GM19328 (cell line): ENCODE data around the gene PALS1.

ENCODE experiments used
- ATAC-seq: cut with Tn5 transposase; IDR thresholded peaks from one replicate; pipeline ENCODE4 v1.9.1; 2021; ENCODE audit warnings: mild to moderate bottlenecking, moderate library complexity; ENCODE audit not compliant: unreplicated experiment

Gene PALS1

DNA sequence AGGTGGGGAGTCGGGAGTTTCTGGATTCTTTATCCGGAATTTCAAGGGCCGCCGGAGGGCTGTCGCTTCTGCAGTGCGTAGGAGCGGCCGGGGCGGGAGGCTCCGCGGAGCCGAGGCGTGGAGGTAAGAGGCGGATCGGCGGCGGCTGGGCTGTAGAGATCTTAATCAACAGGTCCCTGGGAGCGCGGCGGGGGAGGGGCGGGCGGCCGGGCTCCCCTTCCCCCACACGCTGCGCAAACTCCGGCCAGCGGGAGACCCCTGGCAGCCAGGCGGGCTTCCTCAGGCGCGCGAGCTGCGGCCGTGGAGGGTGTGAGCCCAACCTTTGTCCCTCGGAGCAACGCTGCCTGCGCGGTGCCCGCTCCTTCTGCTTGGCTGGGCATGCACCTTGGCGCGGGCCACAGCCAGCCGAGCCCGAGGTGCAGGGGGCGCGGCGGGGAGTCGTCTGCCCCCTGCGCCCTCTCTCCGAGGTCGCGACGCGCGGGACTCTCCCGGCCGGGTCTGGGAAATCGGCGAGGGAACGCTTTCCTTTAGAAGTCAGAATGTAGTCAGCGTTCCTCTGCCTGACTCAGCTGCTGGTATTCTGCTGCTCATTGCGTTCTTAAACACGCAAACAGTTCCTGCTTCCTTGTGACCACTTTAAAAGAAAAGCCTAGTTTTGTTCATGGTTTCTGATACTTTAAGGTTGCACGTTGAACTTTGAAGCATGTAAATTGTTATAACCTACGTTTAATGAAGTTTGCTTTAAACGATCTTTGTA, at the start of gene PALS1:
TSS of gene PALS1 (plus strand) at position 25 of the 757 bp plus-strand sequence. CDS start 37,736 bp downstream, outside the sequence.
- peak; percentile 44 for ATAC-seq

DNA sequence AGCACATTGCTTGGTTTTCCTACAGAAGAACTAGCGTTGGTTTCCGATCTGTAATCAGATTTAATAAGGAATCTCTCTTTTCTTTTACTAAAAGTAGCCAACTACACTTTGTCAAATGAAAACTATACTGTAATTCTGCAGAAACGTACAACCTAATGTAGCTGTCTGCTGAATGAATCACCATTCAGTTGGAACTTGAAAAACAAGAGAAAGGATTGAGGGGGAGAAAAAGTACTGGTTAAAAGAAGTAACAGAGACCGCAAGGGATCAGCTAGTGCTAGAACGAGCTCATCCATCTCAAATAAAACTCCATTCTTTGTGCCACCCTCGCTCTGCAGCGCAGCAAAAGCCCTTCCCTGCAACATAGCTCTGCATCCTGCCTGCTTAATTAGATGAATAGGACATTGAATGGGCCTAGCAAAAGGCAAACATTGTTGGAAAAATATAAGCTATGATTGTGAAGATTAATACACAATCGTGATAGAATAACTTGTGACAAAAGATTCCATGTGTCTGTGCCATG, 49.4 kb upstream of the PALS1 start:
- ATAC-seq = no peak

DNA sequence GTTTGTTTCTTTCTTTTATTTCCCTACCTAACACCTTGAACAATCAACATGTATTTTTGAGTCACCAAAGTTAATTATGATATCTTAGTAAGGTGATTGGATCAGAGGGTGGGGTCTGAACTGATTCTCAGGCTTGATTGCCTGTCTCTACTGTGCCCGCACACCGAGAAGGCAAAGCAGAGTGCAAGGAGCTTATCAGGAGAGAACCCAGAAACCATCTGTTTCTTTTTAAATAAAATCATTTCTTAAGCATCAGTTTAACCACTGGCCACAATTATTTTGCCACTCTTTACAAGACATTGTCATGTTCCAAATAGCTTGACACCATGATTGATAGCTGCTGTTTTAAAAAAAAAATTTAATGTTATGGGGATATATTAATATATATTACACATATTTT, 48.9 kb upstream of the PALS1 start:
- ATAC-seq = no peak

DNA sequence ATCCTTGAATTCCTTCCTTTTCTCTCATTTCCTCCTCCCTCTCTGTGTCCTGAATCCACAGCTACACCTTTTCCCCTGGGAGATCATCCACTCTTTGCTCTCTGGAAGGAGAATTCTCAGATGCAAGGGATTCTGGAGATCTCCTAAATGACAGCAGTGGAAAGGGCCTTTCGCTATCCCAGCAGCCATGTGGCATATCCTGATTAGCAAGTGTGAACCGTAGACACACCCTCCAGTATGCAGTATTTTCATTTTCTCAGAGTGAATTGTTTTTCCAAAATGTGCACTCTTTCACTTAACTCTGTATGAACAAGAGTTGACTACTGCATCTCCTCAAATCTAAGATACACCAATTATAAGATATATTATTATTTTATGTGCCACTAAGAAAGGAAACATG, 46.0 kb upstream of the PALS1 start:
- ATAC-seq = no peak

DNA sequence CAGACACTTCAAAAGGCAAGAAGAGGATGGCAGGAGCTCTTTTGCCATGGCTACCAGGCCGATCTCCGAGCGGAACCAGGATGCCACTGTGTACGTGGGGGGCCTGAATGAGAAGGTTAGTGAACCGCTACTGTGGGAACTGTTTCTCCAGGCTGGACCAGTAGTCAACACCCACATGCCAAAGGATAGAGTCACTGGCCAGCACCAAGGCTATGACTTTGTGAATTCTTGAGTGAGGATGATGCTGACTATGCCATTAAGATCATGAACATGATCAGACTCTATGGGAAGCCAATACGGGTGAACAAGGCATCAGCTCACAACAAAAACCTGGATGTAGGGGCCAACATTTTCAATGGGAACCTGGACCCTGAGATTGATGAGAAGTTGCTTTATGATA, 42.2 kb upstream of the PALS1 start:
- no peak for ATAC-seq

DNA sequence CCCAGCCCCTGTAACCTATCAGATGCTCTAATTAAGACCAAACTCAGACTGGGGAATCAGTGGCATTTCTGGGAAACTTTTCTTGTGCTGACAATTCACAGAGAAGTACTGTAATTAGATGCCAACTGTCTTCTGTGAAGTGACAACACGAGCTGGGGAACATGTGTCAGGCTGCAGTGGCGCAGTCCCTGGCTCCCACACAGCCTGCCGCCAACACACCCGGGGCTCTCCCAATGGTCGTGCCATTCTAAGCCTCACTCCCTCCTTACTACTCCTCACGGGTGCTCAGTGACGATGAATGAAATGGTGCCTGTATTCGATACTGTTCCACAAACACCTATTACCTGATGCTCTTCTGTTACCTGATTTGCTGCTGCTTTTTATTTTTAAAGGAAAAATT, 33.4 kb upstream of the PALS1 start:
- ATAC-seq = no peak

DNA sequence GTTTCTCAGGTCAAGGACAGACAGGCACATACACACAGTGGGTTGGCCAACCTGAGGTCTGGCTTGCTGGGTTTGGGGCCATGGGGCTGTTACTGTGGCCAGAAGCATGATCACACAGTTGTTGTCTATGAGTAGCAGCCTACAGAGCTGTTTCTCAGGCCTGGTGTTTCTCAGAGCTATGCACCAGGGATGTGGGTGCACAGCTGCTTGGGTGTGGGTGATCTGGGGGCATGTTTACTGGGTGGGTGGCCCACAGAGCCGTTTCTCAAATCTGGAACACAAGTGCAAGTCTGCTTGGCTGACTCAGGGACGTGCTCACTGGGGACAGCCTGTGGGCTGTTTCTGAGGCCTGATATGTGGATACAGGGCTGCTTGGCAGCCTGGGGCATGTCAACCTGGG, 23.1 kb upstream of the PALS1 start:
- ATAC-seq = no peak

DNA sequence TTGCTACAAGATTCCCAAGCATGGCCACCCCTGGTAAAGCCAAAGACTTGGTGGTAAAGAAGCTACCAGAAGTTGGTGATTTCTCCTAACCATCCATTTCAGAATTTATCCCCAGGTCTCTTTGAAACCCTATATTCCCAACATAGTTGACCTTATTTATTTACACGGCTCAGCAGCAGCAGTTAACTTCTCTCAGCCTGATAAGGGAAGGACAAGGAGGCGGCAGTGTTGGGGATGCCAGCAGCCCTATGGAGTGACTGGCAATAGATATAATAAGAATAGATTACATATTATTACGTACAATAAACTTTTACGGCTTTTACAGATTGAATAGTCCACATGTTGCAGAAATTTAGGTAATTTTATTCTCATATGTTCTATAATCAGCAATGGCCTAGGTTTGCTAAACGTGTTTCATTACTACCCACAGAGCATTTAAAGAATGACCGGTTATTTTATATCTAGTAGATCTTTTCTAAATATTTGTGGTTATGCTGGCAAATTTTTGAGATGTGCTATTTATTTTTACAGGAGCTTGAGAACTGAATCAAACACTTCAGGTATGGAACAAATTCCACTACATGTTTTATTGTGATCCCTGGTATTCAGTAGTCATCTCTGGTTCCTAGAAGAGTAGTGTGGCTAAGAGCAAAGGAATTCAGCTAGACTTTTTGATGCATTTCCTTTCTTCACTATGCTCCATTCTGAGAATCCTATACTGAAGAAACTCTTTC, 19.8 kb upstream of the PALS1 start:
- no peak for ATAC-seq

DNA sequence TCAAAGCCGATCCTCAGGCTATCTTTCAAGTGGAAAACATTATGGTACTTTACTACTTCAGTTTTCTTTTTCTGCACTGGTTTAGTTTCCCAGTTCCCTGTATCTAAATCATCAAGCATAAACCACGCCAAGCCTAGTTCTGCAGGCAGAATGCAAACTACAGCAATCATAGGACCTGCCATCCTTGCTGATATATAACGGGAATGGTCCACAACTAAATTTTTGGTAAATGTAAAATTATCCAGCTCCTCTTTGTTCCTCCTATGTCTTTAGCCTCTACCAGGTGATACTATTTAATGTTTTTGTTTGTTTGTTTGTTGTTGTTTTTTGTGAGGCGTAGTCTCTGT, 19.3 kb upstream of the PALS1 start:
- no peak for ATAC-seq

DNA sequence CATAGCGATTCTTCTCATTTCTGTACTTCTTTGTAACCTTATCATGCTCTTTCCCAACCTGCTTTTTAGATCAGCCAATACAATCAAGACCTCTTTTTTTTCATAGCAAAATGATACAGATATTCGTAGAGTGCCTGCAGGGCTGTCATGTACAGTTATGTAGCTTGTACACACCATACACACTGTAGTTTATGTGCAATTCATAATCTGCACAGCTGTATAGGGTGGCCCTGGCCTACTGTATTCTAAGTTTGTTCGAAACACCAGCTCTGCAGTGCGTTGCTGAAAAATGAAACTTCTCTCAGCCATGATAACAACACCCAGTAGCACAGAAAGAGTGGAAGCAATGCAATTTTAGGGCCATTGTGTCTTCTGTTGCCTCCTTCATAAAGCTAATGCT, 15.7 kb upstream of the PALS1 start:
- no peak for ATAC-seq

DNA sequence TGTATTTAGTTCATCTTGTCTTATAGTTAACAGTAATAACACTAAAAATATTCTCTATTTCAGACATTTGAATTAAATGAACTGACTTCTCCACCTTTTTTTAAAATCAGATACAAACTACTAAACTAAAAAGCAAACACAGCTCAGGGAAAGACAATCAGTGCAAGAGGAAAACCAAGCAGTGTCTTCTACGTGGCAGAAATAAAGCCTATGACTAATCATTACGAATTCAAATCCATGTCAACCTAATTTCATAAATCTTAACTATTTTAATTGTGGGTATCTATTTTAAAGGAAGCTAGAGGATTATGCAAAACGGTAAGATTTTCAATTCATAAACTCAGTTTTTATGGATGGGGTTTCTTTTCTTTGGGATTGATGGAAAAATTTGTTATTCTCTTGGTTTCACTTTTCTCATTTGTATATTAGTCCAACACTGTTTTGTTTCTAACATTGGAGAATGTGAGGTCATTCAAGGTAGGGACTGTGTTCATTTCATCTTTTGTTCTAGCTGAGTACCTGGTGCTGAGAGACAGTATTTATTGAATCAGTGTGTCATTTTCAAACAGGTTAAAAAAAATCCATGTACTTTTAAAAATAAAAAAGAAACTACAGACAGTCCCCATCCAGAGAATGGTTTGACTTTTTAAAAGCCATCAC, 12.8 kb upstream of the PALS1 start:
- ATAC-seq = no peak

DNA sequence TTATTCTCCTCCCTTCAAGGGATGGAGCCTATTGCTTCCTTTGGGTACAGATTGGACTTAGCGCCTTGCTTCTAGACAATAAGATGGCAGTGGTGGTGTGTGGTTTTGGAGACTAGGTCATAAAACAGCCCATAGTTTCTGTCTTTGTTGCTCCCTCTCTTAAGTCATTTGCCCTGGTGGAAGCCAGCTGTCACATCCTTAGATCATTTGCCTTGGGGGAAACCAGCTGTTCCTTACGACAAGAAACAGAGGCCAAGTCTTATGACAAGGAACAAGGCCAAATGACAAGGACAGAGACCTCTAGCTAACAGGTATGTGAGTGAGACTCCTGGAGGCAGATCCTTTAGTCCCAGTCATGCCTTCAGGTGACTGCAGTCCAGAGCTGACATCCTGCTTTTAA, 9.2 kb upstream of the PALS1 start:
- no peak for ATAC-seq

DNA sequence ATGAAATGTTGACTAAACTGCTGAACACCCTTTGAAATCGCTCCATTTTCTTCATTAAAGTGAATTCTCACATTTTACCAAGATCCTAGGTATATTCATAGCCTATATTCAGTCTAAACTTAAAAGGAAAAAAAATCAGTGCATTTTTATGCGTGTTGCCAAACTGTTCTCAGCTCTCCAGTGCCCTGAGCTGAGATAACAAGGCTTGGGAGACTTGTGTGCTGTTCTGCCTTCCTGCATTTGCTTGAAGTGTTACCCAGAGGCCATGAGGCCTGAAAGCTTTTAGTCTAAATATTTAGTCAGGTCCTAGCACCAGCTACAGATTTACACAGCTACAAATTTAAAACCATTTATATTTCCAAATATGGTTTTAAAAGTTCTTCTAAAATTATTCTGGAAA, 8.6 kb upstream of the PALS1 start:
- no peak for ATAC-seq

DNA sequence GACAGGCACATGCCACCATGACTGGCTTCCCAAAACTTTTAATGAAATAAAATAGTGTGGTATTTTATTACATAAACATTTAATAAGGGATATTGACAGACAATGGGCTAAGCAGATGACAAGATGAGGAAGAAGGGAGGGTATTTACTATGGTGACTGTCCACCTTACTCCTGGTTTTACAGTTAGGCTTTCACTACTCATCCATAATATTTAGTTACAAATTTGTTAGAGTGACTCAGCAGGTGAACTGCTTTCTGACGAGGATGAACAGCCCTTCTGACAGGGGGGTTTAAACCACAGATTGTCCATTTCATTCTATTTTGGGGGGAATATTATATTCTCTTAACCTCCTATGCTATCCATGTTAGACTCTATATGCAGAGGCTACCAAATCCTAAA, 3.6 kb upstream of the PALS1 start:
- ATAC-seq = no peak

DNA sequence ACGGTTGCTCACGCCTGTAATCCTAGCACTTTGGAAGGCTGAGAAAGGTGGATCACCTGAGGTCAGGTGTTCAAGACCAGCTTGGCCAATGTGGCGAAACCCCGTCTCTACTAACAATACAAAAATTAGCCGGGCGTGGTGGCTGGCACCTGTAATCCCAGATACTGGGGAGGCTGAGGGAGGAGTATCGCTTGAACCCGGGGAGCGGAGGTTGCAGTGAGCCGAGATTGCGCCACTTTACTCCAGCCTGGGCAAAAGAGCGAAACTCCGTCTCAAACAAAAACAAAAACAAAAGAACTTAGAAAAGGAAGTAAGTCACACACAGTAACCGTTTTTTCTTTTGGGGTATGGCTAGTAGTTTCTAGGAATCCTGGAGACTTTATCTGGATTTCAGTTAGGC, 1.7 kb upstream of the PALS1 start:
- ATAC-seq = no peak

DNA sequence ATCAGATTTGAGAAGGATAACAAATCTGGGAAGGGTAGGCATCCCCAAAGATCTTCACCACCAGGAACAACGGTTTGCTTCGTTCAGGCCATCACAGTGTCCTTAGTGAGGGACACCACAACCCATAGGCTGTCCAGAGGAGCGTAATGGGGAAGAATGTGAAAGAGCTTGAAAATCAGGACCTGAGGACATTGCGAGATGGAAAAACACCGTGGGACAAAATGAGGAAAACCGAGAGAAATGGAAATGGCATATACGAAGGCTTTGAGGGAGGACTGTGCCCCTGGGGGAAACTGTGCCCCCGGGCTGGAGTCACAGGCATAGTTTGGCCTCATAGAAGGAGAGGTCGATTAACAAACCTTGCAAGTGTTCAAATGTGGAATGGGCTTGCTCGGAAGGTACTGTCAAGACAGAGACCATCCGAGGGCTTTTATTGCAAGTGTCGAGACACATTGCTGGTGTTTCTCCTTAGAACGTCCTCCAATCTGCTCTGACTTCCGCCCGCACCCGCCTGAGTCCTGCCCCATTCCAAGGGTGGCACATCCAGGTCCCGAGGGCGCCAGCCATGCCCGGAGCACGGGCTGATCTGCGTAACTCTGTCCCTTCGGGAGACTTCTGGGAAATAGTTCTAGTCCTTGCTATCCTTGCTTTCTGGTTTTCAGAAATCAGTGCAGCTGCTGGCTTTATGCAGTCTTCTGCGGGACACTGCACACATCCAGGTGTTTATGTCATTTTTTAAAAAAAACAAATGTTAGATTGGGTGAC, 885 bp upstream of the PALS1 start:
- no peak for ATAC-seq

DNA sequence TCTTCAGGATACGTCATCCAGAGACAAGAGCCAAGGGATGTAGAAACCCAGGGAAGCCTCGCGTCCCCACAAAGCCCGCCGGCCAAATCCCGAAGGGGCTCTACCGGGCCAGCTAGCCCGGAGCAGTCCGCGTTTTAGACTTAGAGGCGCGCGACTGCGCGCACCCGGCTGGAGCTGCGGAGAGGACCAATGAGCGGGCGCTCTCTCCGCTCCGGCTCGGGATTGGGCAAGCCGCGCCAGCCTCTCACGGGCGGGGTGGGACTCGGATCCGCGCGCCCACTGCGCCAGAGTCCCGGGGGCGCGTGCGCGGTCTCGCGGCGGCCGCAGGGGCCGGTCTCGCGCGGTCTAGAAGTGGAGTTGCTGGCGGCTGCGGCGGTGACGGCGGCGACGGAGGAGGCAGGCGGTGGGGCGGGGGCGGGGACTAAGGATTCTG, 241 bp upstream of the PALS1 start:
- peak; percentile 89 for ATAC-seq

DNA sequence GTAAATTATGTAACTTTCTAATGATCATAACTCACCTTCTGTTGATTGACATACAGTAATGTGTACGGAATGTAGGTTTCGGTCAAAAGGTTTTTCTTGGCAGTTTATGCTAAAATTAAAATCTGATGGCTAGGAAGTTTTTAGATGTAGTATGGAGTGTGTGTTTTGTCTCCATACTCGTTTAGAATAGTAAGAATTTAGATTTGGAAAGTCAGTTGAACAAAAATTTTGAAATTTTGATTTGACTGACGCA, 859 bp downstream of the PALS1 start:
- no peak for ATAC-seq

DNA sequence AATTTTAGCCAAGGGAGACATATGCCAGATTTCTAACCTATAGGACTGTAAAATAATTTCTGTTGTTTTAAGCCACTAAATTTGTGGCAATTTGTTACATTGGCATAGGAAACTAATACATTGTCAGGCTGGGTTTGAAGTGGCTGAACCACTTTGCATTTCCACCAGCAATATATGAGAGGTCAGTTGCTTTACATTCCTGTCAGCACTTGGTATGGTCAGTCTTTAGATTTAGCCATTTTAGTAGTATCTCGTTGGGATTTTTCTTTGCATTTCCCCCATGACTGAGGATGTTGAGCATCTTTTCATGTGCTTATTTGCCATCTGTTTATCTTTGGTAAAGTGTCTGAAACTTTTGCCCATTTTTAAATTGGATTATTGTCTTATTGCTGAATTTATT, 3.9 kb downstream of the PALS1 start:
- no peak for ATAC-seq

DNA sequence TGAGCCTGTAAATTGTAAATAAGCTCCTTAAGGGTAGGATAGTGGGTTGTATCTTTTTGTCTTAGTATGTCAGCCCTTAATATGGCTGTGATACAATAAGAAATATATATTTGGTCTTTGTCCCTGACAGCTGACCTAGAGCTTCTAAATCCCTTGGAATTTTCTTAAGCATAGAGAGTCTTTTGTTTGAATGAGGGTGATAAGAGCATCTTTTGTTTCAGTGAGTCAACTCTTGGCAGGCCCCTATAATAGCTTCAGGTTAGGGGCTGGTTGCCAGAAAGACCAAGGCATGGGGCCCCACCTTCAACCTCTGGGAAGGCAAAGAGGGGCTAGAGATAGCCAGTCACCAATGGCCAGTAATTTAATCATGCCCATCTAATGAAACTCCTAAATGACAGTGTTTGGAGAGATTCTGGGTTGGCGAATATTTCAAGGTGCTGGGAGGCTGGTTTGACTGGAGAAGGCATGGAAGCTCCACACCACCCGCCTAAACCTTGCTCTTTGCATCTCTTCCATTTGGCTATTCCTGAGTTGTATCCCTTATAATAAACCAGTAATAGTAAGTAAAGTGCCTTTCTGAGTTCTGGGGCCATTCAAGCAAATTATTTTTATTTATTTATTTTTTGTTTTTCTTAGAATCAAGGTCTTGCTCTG, 10.5 kb downstream of the PALS1 start:
- no peak for ATAC-seq

DNA sequence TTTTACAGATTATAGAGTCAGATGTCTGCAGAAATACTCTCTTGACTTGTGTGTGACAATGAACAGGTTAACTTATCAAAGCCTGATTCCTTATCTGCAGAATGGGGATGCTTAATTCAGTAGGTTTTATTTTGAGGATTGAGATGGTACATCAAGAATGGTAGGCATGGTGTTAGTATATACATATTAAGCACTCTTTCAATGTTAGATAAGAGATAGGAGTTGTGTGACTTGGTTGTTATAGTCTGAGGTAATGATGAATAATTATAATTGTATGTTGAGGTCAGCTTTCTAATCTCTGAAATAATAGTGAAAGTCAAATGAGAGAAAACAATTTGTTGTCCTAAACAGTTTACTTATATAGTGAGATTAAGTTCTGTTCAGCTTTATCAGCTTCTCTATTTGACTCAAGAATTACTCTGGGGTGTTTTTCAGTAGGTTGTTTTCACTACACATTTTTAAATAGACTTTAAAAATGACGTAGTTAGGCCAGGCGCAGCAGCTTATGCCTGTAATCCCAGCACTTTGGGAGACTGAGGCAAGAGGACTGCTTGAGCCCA, 11.9 kb downstream of the PALS1 start:
- no peak for ATAC-seq
